NCI-H128 (cell line): ENCODE results near the gene NRTN.
"Not testable (repeated sequence)": the region's sequence is repeated elsewhere in the genome, so short reads cannot be mapped to it uniquely, and the experiment has no call there.

Source experiments
- DNase-seq: peaks from one replicate; lab custom pipeline; 2025; ENCODE audit not compliant: unreplicated experiment; lab: John Stamatoyannopoulos, UW

NRTN gene

GRCh38 chr19:5864725-5865486 lies 60.0 kb downstream of the NRTN start:
- DNase-seq = no peak

- no peak for DNase-seq
These were observed 60.9 kb downstream of the NRTN start for GRCh38 chr19:5865772-5866171.

GRCh38 chr19:5867201-5868136 lies 62.6 kb downstream of the NRTN start:
- DNase-seq = no peak

- no peak for DNase-seq
These were observed 66.1 kb downstream of the NRTN start for GRCh38 chr19:5870986-5871394.

GRCh38 chr19:5873617-5874199 lies 68.8 kb downstream of the NRTN start:
- DNase-seq = no peak

- not testable (repeated sequence) for DNase-seq
These were observed 69.6 kb downstream of the NRTN start for GRCh38 chr19:5874496-5874895.

GRCh38 chr19:5877427-5877826 lies 72.6 kb downstream of the NRTN start:
- DNase-seq = no peak

- no peak for DNase-seq
These were observed 73.0 kb downstream of the NRTN start for GRCh38 chr19:5877882-5878281.
